ENCODE measurements around the gene CDH24. TPM values are rescaled to one million over a fixed set of nuclear protein-coding genes. Genes with fewer than 3 reads are reported as not detected.

The CDH24 gene
- total RNA-seq, 1 experiment from 2014 or later: 14.8 TPM

GRCh38 chr14:23021434-23021833 lies 35.9 kb downstream of the CDH24 start:
- H3K4me1 ChIP-seq (ENCODE audit: insufficient read depth, low read length): no peaks in the 10 kb centered on the region
- ATAC-seq: no peak
- H2AFZ ChIP-seq (ENCODE audit: low read length): no peak overlapping the region
- no peak for DNase-seq
- no peaks in the 10 kb centered on the region for H3K79me2 ChIP-seq (ENCODE audit: low read length)
- peaks cover 19% of the 10 kb centered on the region for H3K36me3 ChIP-seq (ENCODE audit: low read depth, low read length)
- CTCF ChIA-PET: no interaction called here
- H3K4me3 ChIP-seq (ENCODE audit: low read length): no peak overlapping the region
- TF ChIP-seq EZH2 (IDR thresholded peaks at IDR 0.05; ENCODE audit: low read length, unreplicated experiment): no peak
- TF ChIP-seq CTCF (conservative IDR thresholded peaks at IDR 0.05; ENCODE audit: low read depth, low read length): no peak
- no peak for TF ChIP-seq EZH2phosphoT487 (IDR thresholded peaks at IDR 0.05; ENCODE audit: borderline replicate concordance, low read length)
- POLR2A ChIA-PET (ENCODE audit: unreplicated experiment): interaction anchor here (0.7 kb wide), 1 partner anchor 156 kb away, joined by 5 read pairs; no protein-coding TSS in a partner anchor
- no peaks in the 10 kb centered on the region for H3F3A ChIP-seq (ENCODE audit: low read length, unreplicated experiment)
- H4K20me1 ChIP-seq (ENCODE audit: low read length): 0 out of 2 replicates have a peak, but pooled peaks cover 6% of the 10 kb centered on the region
- intact Hi-C loops (cut with micrococcal nuclease): no loop called here
- H3K9ac ChIP-seq (ENCODE audit: low read length): no peak overlapping the region
- H3K27me3 ChIP-seq (ENCODE audit: low read length): no peaks in the 10 kb centered on the region
- no peak overlapping the region for H3K27ac ChIP-seq (ENCODE audit: low read length)
- H3K4me2 ChIP-seq (ENCODE audit: low read length): no peak overlapping the region
- no TSS peak for BruUV-seq (replicated peaks)
- no peaks in the 10 kb centered on the region for H3K9me2 ChIP-seq (replicated peaks; ENCODE audit: low read length)
- H3K9me3 ChIP-seq (ENCODE audit: low read length): no peaks in the 10 kb centered on the region

GRCh38 chr14:23020143-23021128 lies 36.9 kb downstream of the CDH24 start:
- DNase-seq: no peak
- Histone ChIP-seq H3K9me2 (replicated peaks; ENCODE audit: low read length) (no peaks in the 10 kb centered on the region), H3K4me3 (ENCODE audit: low read length) (no peak overlapping the region), H3K27ac (ENCODE audit: low read length) (no peak overlapping the region), H3F3A (ENCODE audit: low read length, unreplicated experiment) (no peaks in the 10 kb centered on the region), H3K36me3 (ENCODE audit: low read depth, low read length) (peaks cover 9% of the 10 kb centered on the region; the same call in 1 of the 2 replicates), H3K27me3 (ENCODE audit: low read length) (no peaks in the 10 kb centered on the region), H3K9ac (ENCODE audit: low read length) (no peak overlapping the region), H2AFZ (ENCODE audit: low read length) (no peak overlapping the region), H3K4me1 (ENCODE audit: insufficient read depth, low read length) (no peaks in the 10 kb centered on the region), H4K20me1 (ENCODE audit: low read length) (no peaks in the 10 kb centered on the region), H3K9me3 (ENCODE audit: low read length) (no peaks in the 10 kb centered on the region), H3K79me2 (ENCODE audit: low read length) (no peaks in the 10 kb centered on the region), H3K4me2 (ENCODE audit: low read length) (no peak overlapping the region)
- TF ChIP-seq CTCF (conservative IDR thresholded peaks at IDR 0.05; ENCODE audit: low read depth, low read length) (no peak), EZH2 (IDR thresholded peaks at IDR 0.05; ENCODE audit: low read length, unreplicated experiment) (no peak), EZH2phosphoT487 (IDR thresholded peaks at IDR 0.05; ENCODE audit: borderline replicate concordance, low read length) (no peak)
- CTCF ChIA-PET: interaction anchor here (0.7 kb wide), 1 partner anchor 39 kb away, joined by 5 read pairs; no protein-coding TSS in a partner anchor
- no peak for ATAC-seq
- POLR2A ChIA-PET (ENCODE audit: unreplicated experiment): no interaction called here
- no TSS peak for BruUV-seq (replicated peaks)
- intact Hi-C loops (cut with micrococcal nuclease): no loop called here

GRCh38 chr14:23018107-23018506 lies 39.2 kb downstream of the CDH24 start:
- TF ChIP-seq EZH2 (IDR thresholded peaks at IDR 0.05; ENCODE audit: low read length, unreplicated experiment): no peak
- TF ChIP-seq EZH2phosphoT487 (IDR thresholded peaks at IDR 0.05; ENCODE audit: borderline replicate concordance, low read length): no peak
- TF ChIP-seq CTCF (conservative IDR thresholded peaks at IDR 0.05; ENCODE audit: low read depth, low read length): no peak
- DNase-seq: no peak
- H4K20me1 ChIP-seq (ENCODE audit: low read length): no peaks in the 10 kb centered on the region
- H2AFZ ChIP-seq (ENCODE audit: low read length): no peak overlapping the region
- H3K4me2 ChIP-seq (ENCODE audit: low read length): no peak overlapping the region
- H3K27ac ChIP-seq (ENCODE audit: low read length): no peak overlapping the region
- H3K4me1 ChIP-seq (ENCODE audit: insufficient read depth, low read length): no peaks in the 10 kb centered on the region
- H3K4me3 ChIP-seq (ENCODE audit: low read length): no peak overlapping the region
- no peaks in the 10 kb centered on the region for H3K9me2 ChIP-seq (replicated peaks; ENCODE audit: low read length)
- H3K9me3 ChIP-seq (ENCODE audit: low read length): no peaks in the 10 kb centered on the region
- H3K9ac ChIP-seq (ENCODE audit: low read length): no peak overlapping the region
- POLR2A ChIA-PET (ENCODE audit: unreplicated experiment): interaction anchor here (0.6 kb wide), 1 partner anchor 181 kb away, joined by 3 read pairs; no protein-coding TSS in a partner anchor
- CTCF ChIA-PET: no interaction called here
- H3K36me3 ChIP-seq (ENCODE audit: low read depth, low read length): no peaks in the 10 kb centered on the region
- intact Hi-C loops (cut with micrococcal nuclease): no loop called here
- no peak for ATAC-seq
- no peaks in the 10 kb centered on the region for H3K27me3 ChIP-seq (ENCODE audit: low read length)
- no peaks in the 10 kb centered on the region for H3K79me2 ChIP-seq (ENCODE audit: low read length)
- no TSS peak for BruUV-seq (replicated peaks)
- no peaks in the 10 kb centered on the region for H3F3A ChIP-seq (ENCODE audit: low read length, unreplicated experiment)

Measured in PC-3 (cell line).